A673 (cell line): ENCODE results near the gene KLHDC1.
"Not testable (repeated sequence)": the region's sequence is repeated elsewhere in the genome, so short reads cannot be mapped to it uniquely, and the experiment has no call there.

Experiments
- CTCF ChIP-seq: fragments of 300-800, 200-600 bp; sonication (generic); conservative IDR thresholded peaks from 2 replicates; pipeline ENCODE4 v1.5.1; 2017; ENCODE audit warnings: low read depth, mild to moderate bottlenecking, antibody characterized with exemption, low read length, moderate library complexity, mixed read lengths
- EZH2 ChIP-seq: fragments of 200-600 bp; sonication (generic); IDR thresholded peaks from 2 replicates; pipeline ENCODE4 v1.6.1; 2017; ENCODE audit warnings: borderline replicate concordance, low read depth, mild to moderate bottlenecking, mixed read lengths, antibody characterized with exemption, low read length; ENCODE audit not compliant: poor library complexity, severe bottlenecking

GRCh38 chr14:49721733-49722435 lies 29.0 kb downstream of the KLHDC1 start:
- not testable (repeated sequence) for TF ChIP-seq EZH2, CTCF
